HG03520 (cell line): ENCODE results near the gene EPB41.
"Not testable (repeated sequence)": the region's sequence is repeated elsewhere in the genome, so short reads cannot be mapped to it uniquely, and the experiment has no call there.

ENCODE experiments used
- ATAC-seq: cut with Tn5 transposase; IDR thresholded peaks from one replicate; pipeline ENCODE4 v1.9.1; 2021; ENCODE audit warnings: mild to moderate bottlenecking, moderate library complexity; ENCODE audit not compliant: unreplicated experiment

EPB41 gene

GRCh38 chr1:29043274-29043965 is 129.1 kb downstream of the EPB41 start:
- no peak for ATAC-seq

DNA sequence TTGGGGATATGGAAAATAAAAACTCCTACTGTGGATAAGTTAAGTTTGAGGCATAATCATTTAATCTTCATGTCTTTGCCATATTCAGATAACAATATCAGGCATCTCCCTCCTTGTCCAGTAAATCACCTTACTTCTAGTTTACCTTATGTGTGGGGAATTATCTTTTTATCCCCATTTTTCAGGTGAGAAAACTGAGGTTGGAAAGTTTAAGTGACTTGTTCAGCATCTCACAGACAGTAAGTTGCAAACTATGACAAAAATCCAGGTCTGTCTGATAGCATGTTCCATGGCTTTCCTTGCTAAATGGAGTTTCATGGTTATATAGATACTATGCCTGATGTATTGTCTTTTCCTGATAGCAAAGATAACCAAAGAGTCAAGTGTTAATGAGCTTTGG is 129.6 kb downstream of the EPB41 start:
- ATAC-seq: no peak

DNA sequence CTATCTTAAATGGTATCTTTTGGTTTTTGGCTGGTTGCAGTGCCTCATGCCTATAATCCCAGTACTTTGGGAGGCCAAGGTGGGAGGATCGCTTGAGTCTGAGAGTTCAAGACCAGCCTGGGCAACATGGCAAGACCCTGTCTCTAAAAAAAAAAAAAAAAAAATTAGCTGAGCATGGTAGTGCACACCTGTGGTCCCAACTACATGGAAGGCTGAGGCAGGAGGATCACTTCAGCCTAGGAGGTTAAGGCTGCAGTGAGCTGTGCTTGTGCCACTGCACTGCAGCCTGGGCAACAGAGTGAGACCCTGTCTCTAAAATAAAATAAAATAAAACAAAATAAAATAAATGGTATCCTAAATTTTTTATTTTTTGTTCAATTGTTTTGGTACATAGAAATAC is 131.3 kb downstream of the EPB41 start:
- not testable (repeated sequence) for ATAC-seq

DNA sequence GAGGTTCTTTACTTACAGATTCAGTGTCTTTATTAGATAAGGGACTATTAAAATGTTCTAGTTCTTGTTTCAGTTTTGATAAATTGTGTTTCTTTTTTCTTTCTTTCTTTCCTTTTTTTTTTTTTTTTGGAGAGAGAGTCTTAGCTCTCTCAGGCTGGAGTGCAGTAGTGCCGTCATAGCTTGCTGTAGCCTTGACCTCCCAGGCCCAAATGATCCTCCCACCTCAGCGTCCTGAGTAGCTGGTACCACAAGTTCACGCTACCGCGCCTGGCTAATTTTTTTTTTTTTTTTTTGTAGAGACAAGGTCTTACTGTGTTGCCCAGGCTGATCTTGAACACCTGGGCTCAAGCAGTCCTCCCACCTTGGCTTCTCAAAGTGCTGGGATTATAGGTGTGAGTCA is 132.8 kb downstream of the EPB41 start:
- no peak for ATAC-seq

DNA sequence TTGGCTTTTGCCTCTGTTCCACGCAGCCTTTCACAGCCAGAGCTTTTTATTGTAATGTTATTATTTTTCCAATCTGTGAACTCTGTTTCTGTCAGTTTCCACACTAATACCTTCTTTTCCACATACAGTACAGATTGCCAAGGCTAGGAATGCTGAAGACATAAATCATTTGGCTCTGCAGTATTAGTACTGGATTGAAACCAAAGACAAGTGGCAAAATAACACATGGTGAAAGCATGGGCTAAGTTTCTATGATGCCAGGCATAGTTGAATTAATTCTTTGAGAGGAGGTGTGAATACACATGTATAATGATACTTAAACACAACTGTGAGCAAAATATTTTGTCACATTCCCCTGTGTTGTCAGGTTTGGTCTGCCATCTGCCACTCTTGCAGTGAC is 135.8 kb downstream of the EPB41 start:
- ATAC-seq: no peak

DNA sequence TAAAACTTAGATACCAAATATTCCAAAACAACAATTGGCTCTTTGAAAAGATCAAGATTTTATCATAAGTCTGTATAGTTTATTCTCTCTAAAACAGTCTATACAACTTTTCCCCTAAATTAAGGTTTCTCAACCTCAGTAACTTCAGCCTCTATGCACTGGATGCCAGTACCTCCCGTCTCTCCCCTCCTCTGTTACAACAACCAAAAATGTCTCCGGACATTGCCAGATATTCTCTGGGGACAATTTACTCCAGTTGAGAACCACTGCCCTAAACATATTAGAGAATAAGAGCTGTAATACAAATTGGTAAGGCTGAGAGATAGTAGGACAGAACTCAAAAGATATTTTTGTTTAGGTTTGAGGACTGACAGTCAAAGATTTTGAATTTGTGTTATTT is 137.7 kb downstream of the EPB41 start:
- no peak for ATAC-seq

- ATAC-seq: no peak
These were observed 138.6 kb downstream of the EPB41 start for GRCh38 chr1:29052941-29053340.

DNA sequence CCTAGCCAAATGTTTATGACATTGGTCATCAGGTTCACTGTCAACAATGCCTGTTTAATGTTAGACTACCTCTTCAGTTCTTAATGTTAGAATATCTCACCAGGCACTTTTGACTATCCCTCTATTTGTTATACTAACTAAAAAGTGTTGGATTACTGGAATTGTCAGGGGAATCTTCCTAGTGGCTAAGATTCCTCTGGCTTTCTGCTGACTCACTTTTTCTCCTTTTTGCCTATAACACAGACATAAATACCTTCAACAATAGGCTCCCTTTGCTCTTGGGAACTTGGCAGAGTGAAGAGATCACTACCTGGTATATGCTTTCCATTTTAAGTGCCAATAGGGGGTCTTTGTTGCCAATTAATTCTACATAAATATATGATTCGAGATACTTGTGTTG is 140.8 kb downstream of the EPB41 start:
- ATAC-seq: no peak

DNA sequence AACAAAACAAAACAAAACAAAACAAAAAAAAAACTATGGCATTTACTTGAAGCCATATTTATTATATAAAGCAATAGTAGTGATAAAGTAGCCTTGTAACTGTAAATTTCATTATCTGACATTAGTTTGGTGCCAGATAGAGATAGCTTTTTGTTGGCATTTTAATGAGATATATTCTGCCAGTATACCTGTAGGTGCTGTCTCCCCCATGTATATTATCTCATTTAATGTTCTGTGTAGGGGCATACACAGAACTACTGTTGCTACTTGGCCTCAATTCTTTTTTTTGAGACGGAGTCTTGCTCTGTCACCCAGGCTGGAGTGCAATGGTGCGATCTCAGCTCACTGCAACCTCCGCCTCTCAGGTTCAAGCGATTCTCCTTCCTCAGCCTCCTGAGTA is 141.9 kb downstream of the EPB41 start:
- no peak for ATAC-seq

- ATAC-seq: no peak
These were observed 143.3 kb downstream of the EPB41 start for GRCh38 chr1:29057700-29058099.

DNA sequence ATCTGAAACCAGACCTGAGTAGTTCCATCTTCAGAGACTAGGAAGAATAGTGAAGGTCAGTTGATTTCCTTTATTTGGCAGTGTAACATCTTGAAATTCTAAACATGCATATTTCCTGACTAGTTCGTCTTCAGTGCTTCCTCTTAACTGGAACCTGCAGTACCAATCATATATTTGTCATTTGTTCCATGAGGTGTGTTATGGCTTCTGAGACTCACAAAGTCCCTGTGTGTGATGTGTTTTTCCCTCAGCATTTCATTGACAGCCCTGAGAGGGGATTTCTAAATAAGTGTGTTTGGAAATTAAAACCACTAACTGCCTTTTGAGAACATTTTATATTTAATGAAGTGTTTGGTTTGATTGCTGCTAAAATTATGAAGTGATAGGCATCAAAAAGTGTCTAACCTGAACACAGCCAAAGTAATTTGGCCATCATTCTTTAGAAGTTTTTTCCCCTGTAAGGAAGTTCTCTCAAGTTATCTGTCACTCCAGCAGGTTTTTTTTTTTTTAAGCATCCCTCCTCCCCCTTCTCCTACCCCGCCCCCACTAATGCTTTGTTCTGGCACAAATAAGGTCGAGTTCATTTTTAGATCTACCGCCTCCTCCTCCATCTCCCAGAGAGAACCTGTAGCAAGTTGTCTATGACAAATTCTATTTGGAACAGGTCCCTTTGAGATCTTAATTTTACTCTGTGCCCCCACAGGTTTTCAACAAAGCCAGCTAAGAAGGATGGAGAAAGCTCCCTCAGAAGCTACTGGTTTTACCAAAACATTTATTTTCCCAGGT is 148.0 kb downstream of the EPB41 start:
- no peak for ATAC-seq

GRCh38 chr1:29064064-29064463 is 149.7 kb downstream of the EPB41 start:
- ATAC-seq: no peak

- no peak for ATAC-seq
These were observed 162.8 kb downstream of the EPB41 start for GRCh38 chr1:29077155-29077554.

DNA sequence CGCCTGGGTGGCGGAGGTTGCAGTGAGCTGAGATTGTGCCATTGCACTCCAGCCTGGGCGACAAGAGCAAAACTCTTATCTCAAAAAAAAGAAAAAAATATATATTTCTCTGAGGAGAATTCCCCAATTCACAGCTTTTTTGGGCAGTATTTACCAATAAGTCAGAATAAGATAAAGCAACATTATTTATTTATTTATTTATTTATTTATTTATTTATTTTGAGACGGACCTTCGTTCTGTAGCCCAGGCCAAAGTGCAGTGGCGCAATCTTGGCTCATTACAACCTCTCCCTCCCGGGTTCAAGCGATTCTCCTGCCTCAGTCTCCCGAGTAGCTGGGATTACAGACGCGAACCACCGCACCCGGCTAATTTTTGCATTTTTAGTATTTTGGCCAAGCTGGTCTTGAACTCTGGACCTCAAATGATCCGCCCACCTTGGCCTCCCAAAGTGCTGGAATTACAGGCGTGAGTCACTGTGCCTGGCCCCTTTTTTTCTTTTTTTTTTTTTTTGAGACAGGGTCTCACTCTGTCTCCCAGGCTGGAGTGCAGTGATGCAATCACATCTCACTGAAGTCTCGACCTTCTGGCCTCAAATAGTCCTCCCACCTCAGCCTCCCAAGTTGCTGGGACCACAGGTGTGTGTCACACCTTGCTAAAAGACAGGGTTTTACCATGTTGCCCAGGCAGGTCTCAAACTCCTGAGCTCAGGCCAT is 165.7 kb downstream of the EPB41 start:
- ATAC-seq: not testable (repeated sequence)

DNA sequence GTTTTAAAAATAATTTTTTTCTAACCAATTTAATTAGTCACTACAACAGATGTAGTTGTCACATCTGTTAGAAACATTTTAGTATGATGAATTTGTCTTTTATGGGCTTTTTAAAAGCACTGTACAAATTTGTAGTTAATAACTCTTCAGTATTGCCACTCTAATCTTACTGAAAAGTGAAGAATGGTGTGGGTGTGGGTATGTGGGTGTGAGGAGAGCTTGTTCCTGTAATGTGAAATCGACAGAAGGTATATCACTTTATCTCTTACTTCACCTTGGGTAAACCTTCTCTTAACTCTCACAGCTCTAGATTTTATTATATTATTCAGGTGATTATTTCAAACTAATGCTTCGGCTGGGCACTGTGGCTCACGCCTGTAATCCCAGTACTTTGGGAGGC is 166.8 kb downstream of the EPB41 start:
- no peak for ATAC-seq

DNA sequence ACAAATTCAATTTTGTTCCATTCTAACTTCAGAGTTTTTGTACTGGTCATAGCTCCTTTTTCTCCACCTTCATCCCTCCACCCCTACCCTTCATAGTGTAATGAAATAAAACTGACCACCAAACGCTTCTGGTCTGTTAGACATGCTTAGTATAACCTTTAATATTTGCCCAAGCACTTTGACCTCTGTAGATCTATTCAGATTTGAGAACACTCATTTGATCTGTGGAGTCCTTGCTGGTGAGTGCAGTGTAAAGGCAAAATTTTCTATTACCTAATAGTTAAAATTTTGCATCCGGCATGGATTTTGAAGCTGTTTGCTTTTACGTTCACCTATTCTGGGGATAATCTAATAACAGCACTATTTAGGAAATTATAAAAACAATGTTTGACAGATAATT is 168.2 kb downstream of the EPB41 start:
- ATAC-seq: no peak

GRCh38 chr1:29083317-29084195 is 169.2 kb downstream of the EPB41 start:
- ATAC-seq: no peak

- ATAC-seq: no peak
These were observed 169.8 kb downstream of the EPB41 start for GRCh38 chr1:29084196-29084521.

DNA sequence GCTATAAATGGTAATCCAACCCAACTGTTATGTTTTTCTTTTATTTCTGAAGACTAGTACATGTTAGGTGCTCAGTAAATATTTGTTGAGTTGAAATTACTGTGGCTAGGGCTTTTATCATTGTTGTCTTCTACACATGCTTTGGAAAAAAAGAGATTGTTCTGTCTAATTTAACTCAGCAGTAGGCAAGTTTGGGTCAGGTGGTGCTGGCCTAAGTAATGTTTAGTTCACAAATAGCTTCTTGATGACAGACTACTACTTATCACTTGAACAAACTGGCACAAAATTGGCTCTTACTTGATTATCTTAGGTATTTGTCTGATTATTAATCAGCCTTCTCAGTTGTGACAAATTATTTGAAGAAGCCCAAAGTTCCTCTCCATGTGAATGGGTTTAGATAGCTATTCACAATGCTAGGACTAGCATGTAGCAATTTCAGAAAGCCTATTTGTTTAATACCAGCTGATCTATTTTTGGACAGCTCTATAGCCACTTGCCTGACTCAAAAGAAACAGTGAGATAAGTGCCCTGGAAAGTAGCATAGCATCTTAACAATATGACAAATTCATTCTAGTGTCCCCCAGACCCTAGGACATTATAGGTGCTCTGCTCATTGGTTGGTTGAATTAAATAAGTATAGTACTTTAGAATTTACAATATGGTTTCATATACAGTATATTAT is 176.7 kb downstream of the EPB41 start:
- no peak for ATAC-seq

DNA sequence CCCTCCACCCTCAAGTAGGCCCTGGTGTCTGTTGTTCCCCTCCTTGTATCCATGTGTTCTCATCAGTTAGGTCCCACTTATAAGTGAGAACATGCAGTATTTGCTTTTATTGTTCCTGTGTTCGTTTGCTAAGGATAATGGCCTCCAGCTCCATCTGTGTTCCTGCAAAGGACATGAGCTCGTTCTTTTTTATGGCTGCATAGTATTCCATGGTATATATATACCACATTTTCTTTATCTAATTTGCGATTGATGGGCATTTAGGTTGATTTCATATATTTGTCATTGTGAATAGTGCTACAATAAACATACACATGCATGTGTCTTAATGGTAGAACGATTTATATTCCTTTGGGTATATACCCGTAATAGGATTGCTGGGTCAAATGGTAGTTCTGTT is 178.3 kb downstream of the EPB41 start:
- not testable (repeated sequence) for ATAC-seq

GRCh38 chr1:29094433-29094832 is 180.1 kb downstream of the EPB41 start:
- ATAC-seq: no peak
